GM04504 (cell line): ENCODE data around the gene TMEM204.

ENCODE experiments used
- DNase-seq: peaks from one replicate; pipeline ENCODE4 v3.0.0-alpha.2; 2012; ENCODE audit warnings: low read depth

The TMEM204 gene

GRCh38 chr16:1533443-1533951 is at the start of gene TMEM204:
TSS of gene TMEM204 (plus strand) at chr16:1533666. CDS start at chr16:1534276, 610 bp downstream.
- peak; percentile 76 for DNase-seq

GRCh38 chr16:1485847-1486496 is 47.5 kb upstream of the TMEM204 start:
- no peak for DNase-seq

GRCh38 chr16:1486551-1487390 is 46.7 kb upstream of the TMEM204 start:
- no peak for DNase-seq

- no peak for DNase-seq
Observed at GRCh38 chr16:1487395-1488053, 45.9 kb upstream of the TMEM204 start.

GRCh38 chr16:1488054-1488601 is 45.3 kb upstream of the TMEM204 start:
- DNase-seq, result no peak

GRCh38 chr16:1488619-1489018 is 44.8 kb upstream of the TMEM204 start, which contains the start of gene PTX4:
TSS of gene PTX4 (minus strand) at chr16:1488944. CDS start at chr16:1488909, 35 bp downstream.
- no peak for DNase-seq

GRCh38 chr16:1489077-1489476 is 44.4 kb upstream of the TMEM204 start:
- DNase-seq, result no peak

GRCh38 chr16:1491327-1491726 is 42.1 kb upstream of the TMEM204 start:
- no peak for DNase-seq

GRCh38 chr16:1492082-1492922 is 41.2 kb upstream of the TMEM204 start:
- DNase-seq, result no peak

GRCh38 chr16:1492923-1493745 is 40.3 kb upstream of the TMEM204 start, which contains the start of gene TELO2:
TSS of gene TELO2 (plus strand) at chr16:1493360. CDS start at chr16:1494282, 922 bp downstream.
- peak; percentile 44 for DNase-seq

GRCh38 chr16:1493746-1494094 is 39.7 kb upstream of the TMEM204 start:
- DNase-seq, result no peak

GRCh38 chr16:1494129-1494640 is 39.3 kb upstream of the TMEM204 start:
- peak; percentile 56 for DNase-seq

- no peak for DNase-seq
Observed at GRCh38 chr16:1494711-1495110, 38.8 kb upstream of the TMEM204 start.

GRCh38 chr16:1495211-1495888 is 38.1 kb upstream of the TMEM204 start:
- no peak for DNase-seq

- no peak for DNase-seq
Observed at GRCh38 chr16:1495889-1496262, 37.6 kb upstream of the TMEM204 start.

- no peak for DNase-seq
Observed at GRCh38 chr16:1496464-1496863, 37.0 kb upstream of the TMEM204 start.

- no peak for DNase-seq
Observed at GRCh38 chr16:1497014-1497598, 36.4 kb upstream of the TMEM204 start.

- no peak for DNase-seq
Observed at GRCh38 chr16:1498899-1499676, 34.4 kb upstream of the TMEM204 start.
